Upper lobe of left lung (tissue), 6 donors: ENCODE results near the gene NCAPD2. TPM values are rescaled to one million over a fixed set of nuclear protein-coding genes. Genes with fewer than 3 reads are reported as not detected.

Experiments
- ATAC-seq, 2 donors: fragments of 200-7000 bp; cut with Tn5 transposase; one replicate each; pipeline ENCODE4 v1.9.1; 2022; ENCODE audit warnings: mild to moderate bottlenecking in 2 of 2, moderate library complexity in 2 of 2; ENCODE audit not compliant: low FRiP score in 2 of 2
- DNase-seq, 2 donors: peaks; one replicate each; pipeline ENCODE4 v3.0.0-alpha.2; 2019 to 2020
- H3K27ac ChIP-seq, 4 donors: fragments of 200-600 bp; sonication (generic); one replicate each; pipeline ENCODE4 v1.5.1; 2016 to 2019
- H3K27me3 ChIP-seq, 4 donors: fragments of 200-600 bp; sonication (generic); one replicate each; pipeline ENCODE4 v1.5.1; 2017 to 2019
- H3K36me3 ChIP-seq, 4 donors: fragments of 200-600 bp; sonication (generic); one replicate each; pipeline ENCODE4 v1.5.1; 2016 to 2019
- H3K4me1 ChIP-seq, 4 donors: fragments of 200-600 bp; sonication (generic); one replicate each; pipeline ENCODE4 v1.5.1; 2018 to 2019
- H3K4me3 ChIP-seq, 4 donors: fragments of 200-600 bp; sonication (generic); one replicate each; pipeline ENCODE4 v1.5.1; 2017 to 2019; ENCODE audit warnings: mild to moderate bottlenecking in 2 of 4, moderate library complexity in 1 of 4
- H3K9me3 ChIP-seq, 4 donors: fragments of 200-600 bp; sonication (generic); one replicate each; pipeline ENCODE4 v1.5.1; 2018 to 2019
- CTCF ChIP-seq, 6 experiments: fragments of 450-650 bp in 4 of 6; fragments of 200-600 bp in 2 of 6; sonication (generic) in 2 of 6; IDR thresholded peaks; one replicate each; pipeline ENCODE4 v1.5.1; 2016 to 2019; ENCODE audit warnings: antibody characterized with exemption in 6 of 6
- EP300 ChIP-seq, 4 donors: sonication (generic); formaldehyde crosslinking; IDR thresholded peaks; one replicate each; pipeline ENCODE4 v1.5.1; 2017; ENCODE audit warnings: antibody characterized with exemption in 4 of 4, control low read depth in 2 of 4
- POLR2A ChIP-seq, 4 donors: fragments of 450-650 bp; IDR thresholded peaks; one replicate each; pipeline ENCODE4 v1.5.1; 2016 to 2017; ENCODE audit warnings: antibody characterized with exemption in 4 of 4, mild to moderate bottlenecking in 2 of 4
- POLR2AphosphoS5 ChIP-seq, 2 donors: sonication (generic); formaldehyde crosslinking; IDR thresholded peaks; one replicate each; pipeline ENCODE4 v1.5.1; 2017; ENCODE audit warnings: antibody characterized with exemption in 2 of 2
- WGBS, 2 donors: methylation state at CpG; one replicate each; pipeline ENCODE4 v1.1.5; 2017 to 2018; 5-methylcytosine and 5-hydroxymethylcytosine counted together
- total RNA-seq, 6 donors: library from RNA; depleted of rRNA in 4 of 6; stranded (reverse); fragments of >200 nt in 4 of 6; gene quantifications; one replicate each; pipeline versions ENCODE4 v1.1.0 to v1.2.1, GENCODE V29; 2016 to 2021
- donor health status: DM: no; HTN: no; CAD: no; lungs with moderate emphysema.
- donor health status: DM: no; HTN: yes; CAD: no; lungs with severe emphysema.

Gene NCAPD2
- total RNA-seq, 6 donors from 2014 or later, result 15.4 to 43.0 (median 25.5) TPM

GRCh38 chr12:6546016-6546415 is 52.1 kb downstream of the NCAPD2 start:
- no peak for DNase-seq
- Histone ChIP-seq H3K36me3 (peaks cover 0 to 59% (median 29%) of the 10 kb centered on the region in 4 donors), H3K4me1 (peaks cover 12 to 40% (median 21%) of the 10 kb centered on the region in 4 donors), H3K4me3 (no peak overlapping the region), H3K27ac (no peak overlapping the region), H3K27me3 (no peaks in the 10 kb centered on the region), H3K9me3 (no peaks in the 10 kb centered on the region)
- 93 to 95% methylated on average over 9 to 10 of the region's 10 CpGs for whole genome bisulfite sequencing, 2 donors
- TF ChIP-seq POLR2A (IDR thresholded peaks at IDR 0.05) (no peak), CTCF (IDR thresholded peaks at IDR 0.05) (no peak), POLR2AphosphoS5 (IDR thresholded peaks at IDR 0.05) (no peak), EP300 (IDR thresholded peaks at IDR 0.05) (no peak)
- ATAC-seq, result no peak

- peaks cover 0 to 60% (median 29%) of the 10 kb centered on the region in 4 donors for H3K36me3 ChIP-seq
- WGBS, 2 donors, result 79 to 100% methylated on average over 1 of the region's 1 CpG
- no peak overlapping the region for H3K4me3 ChIP-seq
- ATAC-seq (no peak), DNase-seq (no peak)
- H3K9me3 ChIP-seq, result no peaks in the 10 kb centered on the region
- H3K27me3 ChIP-seq, result no peaks in the 10 kb centered on the region
- TF ChIP-seq POLR2AphosphoS5 (IDR thresholded peaks at IDR 0.05) (no peak), CTCF (IDR thresholded peaks at IDR 0.05) (no peak), EP300 (IDR thresholded peaks at IDR 0.05) (no peak), POLR2A (IDR thresholded peaks at IDR 0.05) (no peak)
- H3K4me1 ChIP-seq, result peaks cover 25 to 41% (median 33%) of the 10 kb centered on the region in 4 donors
- H3K27ac ChIP-seq, result no peak overlapping the region
Observed at GRCh38 chr12:6547566-6547965, 53.7 kb downstream of the NCAPD2 start.

- DNase-seq (no peak), ATAC-seq (peak in 1 of 2 donors; percentile 36)
- Histone ChIP-seq H3K27me3 (no peaks in the 10 kb centered on the region), H3K4me3 (peak overlapping the region in 1 of 4 donors; percentile 16), H3K4me1 (peaks cover 29 to 45% (median 36%) of the 10 kb centered on the region in 4 donors), H3K9me3 (no peaks in the 10 kb centered on the region), H3K36me3 (peaks cover 0 to 59% (median 29%) of the 10 kb centered on the region in 4 donors), H3K27ac (peak overlapping the region in 2 of 4 donors; percentile 2 to 64)
- TF ChIP-seq CTCF (IDR thresholded peaks at IDR 0.05) (no peak), POLR2AphosphoS5 (IDR thresholded peaks at IDR 0.05) (no peak), POLR2A (IDR thresholded peaks at IDR 0.05) (no peak), EP300 (IDR thresholded peaks at IDR 0.05) (no peak)
- WGBS, 2 donors, result 76 to 84% methylated on average over 9 of the region's 9 CpGs
Observed at GRCh38 chr12:6547987-6548386, 54.1 kb downstream of the NCAPD2 start.

GRCh38 chr12:6548556-6548955 is 54.7 kb downstream of the NCAPD2 start:
- Histone ChIP-seq H3K4me1 (peaks cover 35 to 50% (median 42%) of the 10 kb centered on the region in 4 donors), H3K27me3 (no peaks in the 10 kb centered on the region), H3K4me3 (peak overlapping the region in 1 of 4 donors; percentile 16), H3K36me3 (peaks cover 0 to 53% (median 29%) of the 10 kb centered on the region in 4 donors), H3K27ac (peak overlapping the region; percentile 2 to 86 (median 62)), H3K9me3 (no peaks in the 10 kb centered on the region)
- TF ChIP-seq CTCF (IDR thresholded peaks at IDR 0.05) (no peak), POLR2A (IDR thresholded peaks at IDR 0.05) (no peak), POLR2AphosphoS5 (IDR thresholded peaks at IDR 0.05) (no peak), EP300 (IDR thresholded peaks at IDR 0.05) (no peak)
- ATAC-seq, result no peak
- peak in 1 of 2 donors; percentile 80 for DNase-seq
- 81 to 87% methylated on average over 10 to 26 of the region's 26 CpGs for WGBS, 2 donors
